Measurements from ENCODE around the gene PCMT1. TPM values are rescaled to one million over a fixed set of nuclear protein-coding genes. Genes with fewer than 3 reads are reported as not detected.

The PCMT1 gene
- polyA plus RNA-seq, 3 donors = 84.8 to 315 (median 262) TPM

- Histone ChIP-seq H3K4me2 (replicated peaks; ENCODE audit: extremely low read depth, low read length, poor library complexity, severe bottlenecking) (peak overlapping the region; percentile 78), H3K79me2 (ENCODE audit: insufficient read depth, low read length) (peaks cover 19% of the 10 kb centered on the region), H3K4me3 (replicated peaks in 1 of 3; ENCODE audit: low read depth in 2 of 3, low read length in 3 of 3) (peak overlapping the region in 2 of 3 experiments; percentile 25 to 61), H3K27ac (ENCODE audit: low read depth in 1 of 2, low read length in 2 of 2) (peak overlapping the region; percentile 73 to 83), H2AFZ (ENCODE audit: insufficient read depth, low read depth, low read length, poor library complexity, severe bottlenecking) (peak overlapping the region; percentile 66), H3K36me3 (replicated peaks in 1 of 2; ENCODE audit: control insufficient read depth in 1 of 2, insufficient read depth in 2 of 2, low read length in 2 of 2) (peaks cover 20 to 32% of the 10 kb centered on the region in 2 donors), H3K4me1 (ENCODE audit: control insufficient read depth in 1 of 2, insufficient read depth in 2 of 2, low read length in 2 of 2) (peaks cover 40 to 45% of the 10 kb centered on the region in 2 donors), H4K20me1 (ENCODE audit: insufficient read depth, low read length) (no peaks in the 10 kb centered on the region), H3K27me3 (ENCODE audit: control insufficient read depth in 2 of 2, insufficient read depth in 2 of 2, low read length in 2 of 2) (no peaks in the 10 kb centered on the region), H3K9ac (ENCODE audit: insufficient read depth, low read length, poor library complexity, severe bottlenecking) (peak overlapping the region; percentile 42), H3K9me3 (replicated peaks in 1 of 2; ENCODE audit: control insufficient read depth in 1 of 2, insufficient read depth in 1 of 2, low read length in 2 of 2) (no peaks in the 10 kb centered on the region)
- Mint-ChIP-seq H3K9me3 (no peaks in the 10 kb centered on the region), H3K36me3 (peaks cover 17 to 44% of the 10 kb centered on the region in 2 donors), H3K4me1 (peaks cover 43% of the 10 kb centered on the region), H3K27ac (peak overlapping the region; percentile 83 to 97 (median 93)), H3K27me3 (ENCODE audit: low read depth in 3 of 3) (no peaks in the 10 kb centered on the region), H3K4me3 (peak overlapping the region; percentile 47 to 90)
- intact Hi-C loops (cut with micrococcal nuclease) = loop anchor here (10.0 kb wide), 4 partner anchors 46 to 196 kb away; partner anchors contain the start of genes GINM1 (in 1 of the 2), LRP11 (in 1 of the 2) and RAET1G (in 1 of the 2)
- TF ChIP-seq CTCF (IDR thresholded peaks at IDR 0.05) = no peak
- 53% methylated on average over 4 of the region's 5 CpGs for WGBS (ENCODE audit: insufficient coverage)
- DNase-seq = no peak
Observed at GRCh38 chr6:149728499-149729234, 20.9 kb upstream of the PCMT1 start.

- Mint-ChIP-seq H3K27me3 (ENCODE audit: low read depth in 3 of 3) (no peaks in the 10 kb centered on the region), H3K4me3 (peak overlapping the region; percentile 37 to 70), H3K27ac (peak overlapping the region; percentile 86 to 97 (median 93)), H3K9me3 (no peaks in the 10 kb centered on the region), H3K36me3 (peaks cover 17 to 50% of the 10 kb centered on the region in 2 donors), H3K4me1 (peaks cover 39% of the 10 kb centered on the region)
- peak overlapping the region in 2 of 3 experiments; percentile 10 to 61 for H3K4me3 ChIP-seq (replicated peaks in 1 of 3; ENCODE audit: low read depth in 2 of 3, low read length in 3 of 3)
- no peaks in the 10 kb centered on the region for H4K20me1 ChIP-seq (ENCODE audit: insufficient read depth, low read length)
- H2AFZ ChIP-seq (ENCODE audit: insufficient read depth, low read depth, low read length, poor library complexity, severe bottlenecking) = peak overlapping the region; percentile 51
- H3K27ac ChIP-seq (ENCODE audit: low read depth in 1 of 2, low read length in 2 of 2) = peak overlapping the region; percentile 73 to 83
- WGBS (ENCODE audit: insufficient coverage) = 0% methylated on average over 1 of the region's 8 CpGs
- intact Hi-C loops (cut with micrococcal nuclease) = loop anchor here (10.0 kb wide), 4 partner anchors 45 to 195 kb away; partner anchors contain the start of genes GINM1 (in 1 of the 2), LRP11 (in 1 of the 2) and RAET1G (in 1 of the 2)
- no peaks in the 10 kb centered on the region for H3K27me3 ChIP-seq (ENCODE audit: control insufficient read depth in 2 of 2, insufficient read depth in 2 of 2, low read length in 2 of 2)
- no peak for TF ChIP-seq CTCF (IDR thresholded peaks at IDR 0.05)
- peaks cover 40 to 42% of the 10 kb centered on the region in 2 donors for H3K4me1 ChIP-seq (ENCODE audit: control insufficient read depth in 1 of 2, insufficient read depth in 2 of 2, low read length in 2 of 2)
- H3K9ac ChIP-seq (ENCODE audit: insufficient read depth, low read length, poor library complexity, severe bottlenecking) = peak overlapping the region; percentile 47
- no peaks in the 10 kb centered on the region for H3K9me3 ChIP-seq (replicated peaks in 1 of 2; ENCODE audit: control insufficient read depth in 1 of 2, insufficient read depth in 1 of 2, low read length in 2 of 2)
- H3K36me3 ChIP-seq (replicated peaks in 1 of 2; ENCODE audit: control insufficient read depth in 1 of 2, insufficient read depth in 2 of 2, low read length in 2 of 2) = peaks cover 23 to 40% of the 10 kb centered on the region in 2 donors
- peak; percentile 52 to 61 (median 54) for DNase-seq
- peaks cover 19% of the 10 kb centered on the region for H3K79me2 ChIP-seq (ENCODE audit: insufficient read depth, low read length)
- H3K4me2 ChIP-seq (replicated peaks; ENCODE audit: extremely low read depth, low read length, poor library complexity, severe bottlenecking) = peak overlapping the region; percentile 78
Observed at GRCh38 chr6:149729824-149730223, 19.7 kb upstream of the PCMT1 start.
